KMS-11 (cell line): ENCODE data around the gene RPTOR.

Experiments used
- H2AFZ ChIP-seq: fragments of 200-600 bp; sonication (generic); 2 replicates; pipeline ENCODE4 v1.6.1; 2016; ENCODE audit warnings: antibody characterized with exemption, mixed run types, low read depth
- H3K27ac ChIP-seq: fragments of 200-600 bp; sonication (generic); 2 replicates; pipeline ENCODE4 v1.6.1; 2016; ENCODE audit warnings: mild to moderate bottlenecking, mixed run types
- H3K27me3 ChIP-seq: fragments of 200-600 bp; sonication (generic); 2 replicates; pipeline ENCODE4 v1.6.1; 2017; ENCODE audit warnings: mild to moderate bottlenecking, low read depth, mixed run types, moderate library complexity; ENCODE audit not compliant: insufficient read depth
- H3K36me3 ChIP-seq: fragments of 200-600 bp; sonication (generic); 2 replicates; pipeline ENCODE4 v1.6.1; 2017; ENCODE audit warnings: mild to moderate bottlenecking, mixed run types; ENCODE audit not compliant: insufficient read depth
- H3K4me1 ChIP-seq: fragments of 200-600 bp; sonication (generic); 2 replicates; pipeline ENCODE4 v1.6.1; 2016; ENCODE audit warnings: mild to moderate bottlenecking, low read depth, mixed run types; ENCODE audit not compliant: poor library complexity, severe bottlenecking
- H3K4me2 ChIP-seq: fragments of 200-600 bp; sonication (generic); 2 replicates; pipeline ENCODE4 v1.7.0; 2016; ENCODE audit warnings: mild to moderate bottlenecking, mixed run types
- H3K4me3 ChIP-seq: fragments of 200-600 bp; sonication (generic); IDR thresholded peaks from 2 replicates; pipeline ENCODE4 v1.6.1; 2017; ENCODE audit warnings: low read depth, low read length, mixed read lengths; ENCODE audit not compliant: insufficient read depth
- H3K79me2 ChIP-seq: fragments of 200-600 bp; sonication (generic); 2 replicates; pipeline ENCODE4 v1.6.1; 2016; ENCODE audit warnings: low read depth, mixed run types; ENCODE audit not compliant: insufficient read depth
- H3K9ac ChIP-seq: fragments of 200-600 bp; sonication (generic); 2 replicates; pipeline ENCODE4 v1.6.1; 2016; ENCODE audit warnings: mild to moderate bottlenecking, mixed run types
- H4K20me1 ChIP-seq: fragments of 200-600 bp; sonication (generic); 2 replicates; pipeline ENCODE4 v1.6.1; 2016; ENCODE audit warnings: mild to moderate bottlenecking, mixed run types; ENCODE audit not compliant: insufficient read depth
- TF ChIP-seq, protein P1 (sequence below): fragments of 200-600 bp; sonication (generic); conservative IDR thresholded peaks from 2 replicates; pipeline ENCODE4 v1.6.1; 2017; ENCODE audit warnings: low read depth, mild to moderate bottlenecking, antibody characterized with exemption, low read length, moderate library complexity, mixed read lengths

Gene RPTOR

DNA sequence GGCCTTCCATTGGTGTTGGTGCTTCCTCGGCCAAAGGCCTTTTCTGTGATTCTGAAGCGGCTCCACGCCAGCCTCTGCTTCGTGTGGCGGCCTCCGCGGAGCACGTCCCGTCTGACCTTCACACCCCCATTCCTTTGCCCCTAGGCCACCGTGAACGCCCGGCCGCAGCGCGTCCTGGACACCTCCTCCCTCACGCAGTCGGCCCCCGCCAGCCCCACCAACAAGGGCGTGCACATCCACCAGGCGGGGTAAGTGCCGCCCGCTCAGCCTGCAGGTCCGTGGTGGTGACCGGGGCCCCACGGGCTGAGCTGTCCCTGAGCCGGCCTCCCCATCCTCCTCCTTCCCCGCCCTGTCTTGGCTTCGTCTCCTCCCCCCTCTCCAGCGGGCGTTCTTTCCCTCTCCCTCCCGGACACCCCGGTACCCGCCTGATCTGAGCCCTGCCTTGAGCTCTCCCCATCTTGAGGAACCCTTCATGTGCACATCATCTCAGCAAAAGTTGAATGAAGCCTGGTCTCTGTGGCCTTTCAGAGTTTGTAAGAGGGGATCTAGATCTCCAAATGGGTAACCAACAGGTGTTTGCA lies 378.0 kb downstream of the RPTOR start:
- no peaks in the 10 kb centered on the region for H3K36me3 ChIP-seq
- H3K79me2 ChIP-seq: no peaks in the 10 kb centered on the region
- no peak overlapping the region for H3K27ac ChIP-seq
- TF ChIP-seq, protein P1, sequence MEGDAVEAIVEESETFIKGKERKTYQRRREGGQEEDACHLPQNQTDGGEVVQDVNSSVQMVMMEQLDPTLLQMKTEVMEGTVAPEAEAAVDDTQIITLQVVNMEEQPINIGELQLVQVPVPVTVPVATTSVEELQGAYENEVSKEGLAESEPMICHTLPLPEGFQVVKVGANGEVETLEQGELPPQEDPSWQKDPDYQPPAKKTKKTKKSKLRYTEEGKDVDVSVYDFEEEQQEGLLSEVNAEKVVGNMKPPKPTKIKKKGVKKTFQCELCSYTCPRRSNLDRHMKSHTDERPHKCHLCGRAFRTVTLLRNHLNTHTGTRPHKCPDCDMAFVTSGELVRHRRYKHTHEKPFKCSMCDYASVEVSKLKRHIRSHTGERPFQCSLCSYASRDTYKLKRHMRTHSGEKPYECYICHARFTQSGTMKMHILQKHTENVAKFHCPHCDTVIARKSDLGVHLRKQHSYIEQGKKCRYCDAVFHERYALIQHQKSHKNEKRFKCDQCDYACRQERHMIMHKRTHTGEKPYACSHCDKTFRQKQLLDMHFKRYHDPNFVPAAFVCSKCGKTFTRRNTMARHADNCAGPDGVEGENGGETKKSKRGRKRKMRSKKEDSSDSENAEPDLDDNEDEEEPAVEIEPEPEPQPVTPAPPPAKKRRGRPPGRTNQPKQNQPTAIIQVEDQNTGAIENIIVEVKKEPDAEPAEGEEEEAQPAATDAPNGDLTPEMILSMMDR: no peak
- no peaks in the 10 kb centered on the region for H3K27me3 ChIP-seq
- no peak overlapping the region for H3K9ac ChIP-seq
- H2AFZ ChIP-seq: no peak overlapping the region
- peaks cover 5% of the 10 kb centered on the region for H3K4me1 ChIP-seq
- no peak overlapping the region for H3K4me2 ChIP-seq
- no peak overlapping the region for H3K4me3 ChIP-seq
- no peaks in the 10 kb centered on the region for H4K20me1 ChIP-seq

DNA sequence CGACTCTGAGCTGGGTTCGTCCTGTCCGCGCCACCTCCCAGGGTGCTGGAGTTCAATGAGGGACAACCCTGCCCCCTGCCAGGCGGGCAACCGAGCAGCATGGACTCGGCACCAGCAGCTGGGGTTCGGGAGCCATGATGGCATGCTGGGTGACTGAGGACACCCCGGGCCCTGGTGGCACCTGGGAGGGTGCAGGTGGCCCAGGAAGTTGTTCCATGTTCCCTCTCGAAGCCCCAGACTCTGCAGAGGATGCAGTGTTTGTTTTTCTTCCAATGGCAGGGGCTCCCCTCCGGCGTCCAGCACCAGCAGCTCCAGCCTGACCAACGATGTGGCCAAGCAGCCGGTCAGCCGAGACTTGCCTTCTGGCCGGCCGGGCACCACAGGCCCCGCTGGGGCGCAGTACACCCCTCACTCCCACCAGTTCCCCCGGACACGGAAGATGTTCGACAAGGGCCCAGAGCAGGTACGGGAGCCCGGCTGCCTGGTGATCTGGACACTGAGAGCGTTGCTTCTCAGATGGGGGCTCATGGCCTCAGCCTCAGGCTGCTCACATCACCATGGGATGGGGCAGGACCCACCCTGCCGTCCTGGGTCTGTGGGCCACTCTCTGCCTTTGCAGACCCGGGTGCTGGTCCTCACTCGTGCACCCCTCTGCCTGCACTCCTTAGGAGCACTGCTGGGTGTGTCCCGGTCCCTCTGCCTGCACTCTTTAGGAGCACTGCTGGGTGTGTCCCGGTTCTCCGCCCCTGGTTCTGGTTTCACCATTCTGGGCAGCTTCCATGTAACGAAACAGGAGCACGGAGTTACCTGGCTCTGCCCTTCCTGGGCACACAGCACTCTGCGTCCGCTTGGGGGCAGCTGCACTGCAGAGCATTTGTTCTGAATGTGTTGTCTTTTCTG lies 378.8 kb downstream of the RPTOR start:
- Histone ChIP-seq H3K4me2 (no peak overlapping the region), H3K36me3 (no peaks in the 10 kb centered on the region), H3K79me2 (no peaks in the 10 kb centered on the region), H3K27ac (no peak overlapping the region), H3K4me3 (no peak overlapping the region), H4K20me1 (no peaks in the 10 kb centered on the region), H2AFZ (no peak overlapping the region), H3K4me1 (peaks cover 12% of the 10 kb centered on the region), H3K27me3 (no peaks in the 10 kb centered on the region), H3K9ac (no peak overlapping the region)
- TF ChIP-seq, protein P1: no peak

DNA sequence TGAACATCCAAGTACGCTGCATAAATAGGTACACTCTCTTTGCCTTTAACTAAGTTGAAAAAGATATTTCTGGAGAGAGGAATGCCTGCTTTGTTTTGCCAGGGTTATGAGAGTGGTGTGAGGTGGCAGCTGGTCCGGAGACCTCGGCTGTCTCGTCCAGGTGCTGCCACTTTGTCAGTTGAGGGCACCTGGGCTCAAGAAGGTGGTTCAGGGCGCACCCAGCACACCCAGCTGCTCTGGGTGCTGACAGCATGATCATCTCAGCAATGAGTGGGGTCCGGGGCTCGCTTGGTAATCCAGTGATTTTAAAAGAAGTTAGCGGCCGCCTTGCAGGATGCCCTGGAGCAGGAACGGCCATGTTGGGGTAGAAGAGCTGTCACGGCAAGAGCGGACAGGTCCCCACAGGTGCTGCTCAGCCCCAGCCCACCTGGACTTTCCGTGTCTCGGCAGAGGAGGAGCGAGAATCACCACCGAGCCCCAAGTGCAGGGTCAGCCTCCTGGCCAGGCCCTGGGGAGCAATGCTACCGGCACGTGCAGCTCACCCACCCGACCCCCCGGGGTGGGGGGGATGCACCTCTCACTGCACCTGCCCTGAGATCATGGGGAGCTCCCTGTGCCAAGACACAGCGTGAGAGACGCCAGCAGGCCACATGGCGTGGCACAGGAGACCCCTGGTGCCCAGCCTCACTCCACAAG lies 379.6 kb downstream of the RPTOR start:
- Histone ChIP-seq H3K27me3 (no peaks in the 10 kb centered on the region), H3K27ac (no peak overlapping the region), H3K4me2 (no peak overlapping the region), H3K9ac (no peak overlapping the region), H3K4me3 (no peak overlapping the region), H3K79me2 (no peaks in the 10 kb centered on the region), H4K20me1 (no peaks in the 10 kb centered on the region), H3K36me3 (no peaks in the 10 kb centered on the region), H2AFZ (no peak overlapping the region), H3K4me1 (peaks cover 20% of the 10 kb centered on the region)
- TF ChIP-seq, protein P1: no peak

DNA sequence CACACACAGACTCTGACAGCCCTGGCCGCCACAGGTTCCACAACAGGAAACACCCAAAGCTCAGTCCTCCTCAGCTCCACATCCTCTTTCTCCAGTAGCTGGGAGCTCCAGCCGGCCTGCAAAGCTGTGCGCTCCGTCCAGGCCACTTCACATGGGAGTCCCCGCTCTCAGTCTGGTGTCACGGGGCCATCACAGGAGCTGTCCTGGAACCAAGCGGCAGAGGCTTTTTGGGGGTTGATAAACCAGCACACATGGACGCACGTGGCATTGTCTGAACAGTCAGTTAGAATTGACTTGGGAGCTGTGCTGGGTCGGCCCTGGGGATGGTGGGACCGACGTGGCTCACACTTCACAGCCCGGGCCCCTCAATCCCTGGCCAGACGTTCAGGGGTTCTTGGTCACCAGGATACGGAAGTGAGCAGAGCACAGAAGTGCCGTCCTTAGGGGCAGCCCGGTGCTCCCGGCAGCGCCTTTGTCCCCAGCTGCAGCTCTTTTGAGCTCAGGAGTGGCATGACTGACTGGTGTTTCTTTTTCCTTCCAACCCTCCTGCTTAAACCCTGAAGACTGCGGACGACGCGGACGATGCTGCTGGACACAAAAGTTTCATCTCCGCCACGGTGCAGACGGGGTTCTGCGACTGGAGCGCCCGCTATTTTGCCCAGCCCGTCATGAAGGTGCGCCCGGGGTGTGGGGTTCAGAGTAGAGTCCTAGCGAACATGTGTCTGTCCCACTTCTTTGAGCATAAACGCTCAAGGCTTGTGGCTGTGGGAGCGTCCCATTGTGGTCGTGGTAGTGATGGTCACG lies 380.4 kb downstream of the RPTOR start:
- peaks cover 26% of the 10 kb centered on the region for H3K4me1 ChIP-seq
- no peaks in the 10 kb centered on the region for H4K20me1 ChIP-seq
- no peak overlapping the region for H3K4me3 ChIP-seq
- H3K27me3 ChIP-seq: no peaks in the 10 kb centered on the region
- H3K79me2 ChIP-seq: no peaks in the 10 kb centered on the region
- no peak overlapping the region for H3K27ac ChIP-seq
- H2AFZ ChIP-seq: no peak overlapping the region
- no peaks in the 10 kb centered on the region for H3K36me3 ChIP-seq
- no peak overlapping the region for H3K4me2 ChIP-seq
- TF ChIP-seq, protein P1: no peak
- no peak overlapping the region for H3K9ac ChIP-seq
